Measurements from ENCODE around the gene BCAS3.

The BCAS3 gene

GRCh38 chr17:61175298-61176142, 497.9 kb downstream of the BCAS3 start:
- no peak for FAIRE-seq

GRCh38 chr17:61177351-61177750, 499.7 kb downstream of the BCAS3 start:
- no peak for FAIRE-seq

DNA sequence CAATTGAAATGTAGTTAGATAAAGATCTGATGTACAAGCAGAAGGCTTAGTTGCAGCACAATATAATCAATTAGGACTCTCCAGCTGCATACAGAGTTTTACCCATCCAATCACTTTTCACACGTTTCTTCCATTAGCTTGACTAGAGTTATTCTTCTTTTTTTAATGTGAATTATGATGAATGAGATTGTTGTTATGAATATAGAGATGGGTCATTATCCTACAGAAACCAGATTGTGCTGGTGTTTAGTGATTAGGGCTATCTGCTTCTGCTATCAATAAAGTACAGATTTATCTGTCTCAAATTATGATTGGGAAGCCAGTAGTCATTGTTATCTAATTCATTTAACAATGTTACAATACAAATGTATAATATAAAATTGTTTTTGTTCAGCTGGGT, 500.6 kb downstream of the BCAS3 start:
- no peak for FAIRE-seq

DNA sequence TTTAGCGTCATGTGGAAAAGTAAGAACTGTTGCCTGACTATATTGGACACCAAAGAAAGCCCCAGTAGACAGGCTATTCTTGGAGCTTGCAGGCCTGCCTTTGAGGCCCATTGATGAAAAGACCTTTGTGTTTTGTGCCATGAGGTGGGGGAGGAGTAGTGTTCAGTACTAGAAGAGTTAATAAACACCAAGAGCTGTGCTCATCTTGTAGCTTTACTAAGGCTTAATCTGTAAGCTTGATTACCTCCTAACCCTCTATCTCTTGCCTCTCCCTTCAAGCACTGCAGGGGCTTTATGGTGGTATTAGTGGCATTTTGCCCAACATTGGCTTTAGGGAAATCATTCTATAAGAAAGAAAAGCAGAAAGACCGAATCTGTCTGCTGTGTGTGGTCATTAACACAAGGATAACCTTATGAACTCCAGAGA, 501.7 kb downstream of the BCAS3 start:
- FAIRE-seq: no peak

DNA sequence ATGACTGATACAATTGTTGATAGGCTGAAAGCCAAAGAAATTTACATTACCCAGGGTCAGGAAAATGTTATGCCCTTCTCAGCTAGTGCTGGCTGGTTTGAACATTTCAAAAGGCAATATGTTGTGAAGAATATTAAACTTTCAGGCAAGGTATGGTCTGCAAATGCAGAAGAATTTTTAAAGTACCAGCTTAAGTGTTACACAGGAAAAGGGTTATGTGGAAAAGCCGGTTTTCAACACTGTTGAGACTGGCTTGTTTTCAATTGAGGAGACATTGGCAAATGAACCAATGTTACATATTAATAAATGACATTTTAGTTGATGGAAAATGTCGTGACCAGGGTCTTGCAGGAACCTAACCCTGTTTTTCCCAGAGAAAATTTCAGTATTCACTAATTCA, 506.1 kb downstream of the BCAS3 start:
- no peak for FAIRE-seq

GRCh38 chr17:61185385-61185784, 507.7 kb downstream of the BCAS3 start:
- no peak for FAIRE-seq

GRCh38 chr17:61187038-61187437, 509.4 kb downstream of the BCAS3 start:
- no peak for FAIRE-seq

- FAIRE-seq: no peak
Observed at GRCh38 chr17:61188081-61188480, 510.4 kb downstream of the BCAS3 start.

DNA sequence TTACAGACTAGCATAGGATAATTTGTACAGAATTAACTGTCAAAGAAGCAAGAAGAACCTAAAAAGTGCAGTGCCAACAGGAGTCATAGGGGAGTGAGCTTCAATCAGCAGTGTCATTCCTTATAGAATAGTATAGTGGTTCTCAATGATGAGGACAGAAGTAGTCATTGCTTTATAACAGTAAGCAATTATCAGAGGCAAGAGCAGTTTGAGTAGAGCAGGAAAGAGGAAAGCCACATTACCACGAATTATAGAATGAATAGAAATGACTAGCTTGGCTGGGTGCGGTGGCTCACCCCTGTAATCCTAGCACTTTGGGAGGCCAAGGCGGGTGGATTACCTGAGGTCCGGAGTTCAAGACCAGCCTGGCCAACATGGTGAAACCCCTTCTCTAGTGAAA, 512.3 kb downstream of the BCAS3 start:
- no peak for FAIRE-seq

DNA sequence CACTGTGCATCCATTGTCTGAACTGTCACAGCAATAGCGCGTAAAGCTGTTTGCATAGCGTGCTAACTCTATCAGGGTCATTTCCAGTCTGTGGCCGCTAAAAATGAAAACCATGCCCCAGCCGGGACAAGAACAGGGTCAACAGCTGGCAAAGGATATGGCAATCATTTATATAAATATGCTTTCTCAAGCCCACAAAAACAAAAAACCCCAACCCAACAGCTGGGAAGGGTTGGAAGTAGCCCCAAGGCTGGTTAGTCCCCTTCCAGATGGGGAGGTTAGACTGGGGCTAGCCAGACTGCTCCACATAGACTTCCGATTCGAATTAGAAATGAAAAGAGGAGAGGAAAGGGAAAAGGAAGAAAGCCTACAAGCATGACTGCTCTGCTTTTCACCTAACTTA, 518.7 kb downstream of the BCAS3 start:
- FAIRE-seq: no peak

DNA sequence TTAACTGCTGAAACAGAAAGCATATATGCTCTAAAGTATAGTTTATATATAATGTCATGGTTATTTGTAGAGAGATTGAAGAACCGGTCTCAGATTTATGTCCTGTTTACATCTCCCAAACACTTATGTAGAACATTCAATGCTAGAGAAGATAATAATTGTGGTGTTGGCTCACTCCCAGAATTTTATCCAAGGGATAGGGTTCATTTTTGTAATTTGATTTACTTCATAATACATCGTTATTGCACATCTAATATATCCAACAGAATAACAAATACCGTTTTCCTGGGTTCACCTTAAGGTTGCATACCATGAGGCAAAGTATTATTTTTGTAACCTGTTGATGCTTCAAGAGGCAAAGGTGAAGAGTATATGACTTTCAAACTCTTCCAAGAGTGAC, 519.1 kb downstream of the BCAS3 start:
- no peak for FAIRE-seq

DNA sequence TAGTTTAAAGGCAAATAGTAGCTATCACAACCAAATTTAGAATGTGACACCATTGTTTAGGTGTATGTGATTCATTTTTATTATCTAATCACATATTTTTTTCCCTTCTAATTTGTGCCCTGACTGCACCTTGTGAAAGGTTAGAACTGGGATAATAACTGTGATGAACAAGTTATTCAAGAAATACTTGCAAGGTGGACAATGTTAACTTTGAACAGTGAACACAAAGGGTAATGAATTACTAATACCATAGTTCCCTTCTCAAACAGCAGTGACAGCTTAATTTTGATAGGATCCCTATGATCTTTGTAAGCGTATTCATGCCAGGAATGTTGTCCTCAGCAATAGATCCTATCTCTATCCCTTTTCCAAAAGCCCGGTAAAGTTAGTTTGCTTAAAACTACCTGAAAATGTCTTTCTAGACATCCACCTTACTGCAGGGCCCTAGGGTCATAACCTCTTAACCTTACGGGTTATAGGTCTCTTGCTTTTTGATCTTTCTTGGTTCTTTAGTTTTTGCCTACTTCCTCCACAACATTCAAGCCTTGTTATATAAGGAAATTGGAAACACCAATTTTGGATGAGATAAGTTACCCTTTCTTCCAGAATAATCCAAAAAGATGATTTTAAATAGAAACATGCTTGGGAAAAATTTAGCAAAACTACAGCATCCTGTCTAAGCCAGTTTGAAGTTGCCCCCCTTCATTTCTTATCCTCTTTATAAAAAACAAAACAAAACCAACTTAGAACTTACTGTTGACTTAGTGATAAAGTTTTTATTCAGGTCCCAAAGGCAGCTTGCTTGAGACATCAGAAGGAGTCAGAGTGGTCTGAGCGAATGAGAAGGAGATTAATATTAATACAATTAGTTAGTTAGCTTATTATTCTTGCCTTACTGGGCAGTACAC, 522.0 kb downstream of the BCAS3 start:
- FAIRE-seq: no peak

DNA sequence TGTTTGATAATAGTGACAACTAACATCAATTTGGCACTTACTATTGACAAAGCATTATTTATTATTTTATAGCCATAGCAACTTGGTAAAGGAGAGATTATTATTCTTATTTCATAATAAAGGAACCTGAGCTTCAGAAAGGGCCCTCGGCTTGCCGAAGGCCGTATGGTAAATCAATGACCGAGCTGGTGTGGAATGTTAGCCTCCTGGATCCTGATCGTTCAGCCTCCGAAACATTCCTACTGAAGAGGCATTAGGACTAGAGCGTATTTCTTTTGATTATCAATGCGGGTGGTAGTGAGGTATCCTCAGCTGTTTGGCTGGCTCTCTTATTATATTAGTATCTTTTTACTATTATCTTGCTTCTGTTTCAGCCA, 522.7 kb downstream of the BCAS3 start:
- no peak for FAIRE-seq

- FAIRE-seq: no peak
Observed at GRCh38 chr17:61201211-61201610, 523.6 kb downstream of the BCAS3 start.

GRCh38 chr17:61202564-61202963, 524.9 kb downstream of the BCAS3 start:
- FAIRE-seq: no peak

DNA sequence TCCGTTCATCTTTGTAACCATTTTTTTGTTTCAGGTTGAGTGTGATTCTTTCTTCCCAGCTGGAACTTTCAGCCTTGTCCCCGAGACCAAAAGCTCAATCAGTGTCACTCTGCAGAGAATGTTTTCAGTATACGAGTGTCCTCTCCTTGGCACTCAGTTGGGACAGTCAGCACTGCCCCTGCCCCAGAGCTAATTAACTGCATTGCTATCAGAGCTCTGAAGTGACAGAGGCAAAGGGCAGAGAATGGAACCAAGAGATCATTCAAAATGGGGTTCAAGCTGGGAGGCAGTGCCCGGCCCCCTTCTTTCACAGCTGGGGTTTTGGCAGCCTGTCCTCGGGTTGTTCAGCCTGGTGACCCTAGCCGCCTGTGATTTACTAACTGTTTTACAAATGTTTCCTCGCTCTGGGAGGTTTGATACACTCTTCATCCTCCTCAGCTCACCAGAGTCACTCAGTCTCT, 526.0 kb downstream of the BCAS3 start:
- FAIRE-seq: no peak

- FAIRE-seq: no peak
Observed at GRCh38 chr17:61204456-61204855, 526.8 kb downstream of the BCAS3 start.

GRCh38 chr17:61205401-61205800, 527.8 kb downstream of the BCAS3 start:
- no peak for FAIRE-seq

- FAIRE-seq: no peak
Observed at GRCh38 chr17:61205931-61206330, 528.3 kb downstream of the BCAS3 start.

DNA sequence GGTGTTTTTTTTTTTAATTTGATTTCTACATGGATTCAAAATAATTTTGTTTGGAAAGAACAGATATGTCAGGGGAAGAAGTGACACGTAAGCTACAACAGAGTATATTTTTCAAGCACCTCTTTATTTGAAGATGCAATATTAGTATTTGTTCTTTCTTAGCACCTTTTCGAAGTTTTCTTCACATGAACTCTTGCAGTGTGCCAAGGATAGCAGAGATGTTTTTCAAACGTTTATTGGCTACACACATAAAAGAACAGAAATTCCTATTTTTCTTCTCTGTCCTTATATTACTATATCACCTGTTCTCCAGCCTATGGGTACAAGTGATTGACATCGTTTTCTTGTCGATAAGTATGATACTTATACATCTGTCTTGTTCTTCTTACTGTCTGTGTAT, 529.3 kb downstream of the BCAS3 start:
- FAIRE-seq: no peak

DNA sequence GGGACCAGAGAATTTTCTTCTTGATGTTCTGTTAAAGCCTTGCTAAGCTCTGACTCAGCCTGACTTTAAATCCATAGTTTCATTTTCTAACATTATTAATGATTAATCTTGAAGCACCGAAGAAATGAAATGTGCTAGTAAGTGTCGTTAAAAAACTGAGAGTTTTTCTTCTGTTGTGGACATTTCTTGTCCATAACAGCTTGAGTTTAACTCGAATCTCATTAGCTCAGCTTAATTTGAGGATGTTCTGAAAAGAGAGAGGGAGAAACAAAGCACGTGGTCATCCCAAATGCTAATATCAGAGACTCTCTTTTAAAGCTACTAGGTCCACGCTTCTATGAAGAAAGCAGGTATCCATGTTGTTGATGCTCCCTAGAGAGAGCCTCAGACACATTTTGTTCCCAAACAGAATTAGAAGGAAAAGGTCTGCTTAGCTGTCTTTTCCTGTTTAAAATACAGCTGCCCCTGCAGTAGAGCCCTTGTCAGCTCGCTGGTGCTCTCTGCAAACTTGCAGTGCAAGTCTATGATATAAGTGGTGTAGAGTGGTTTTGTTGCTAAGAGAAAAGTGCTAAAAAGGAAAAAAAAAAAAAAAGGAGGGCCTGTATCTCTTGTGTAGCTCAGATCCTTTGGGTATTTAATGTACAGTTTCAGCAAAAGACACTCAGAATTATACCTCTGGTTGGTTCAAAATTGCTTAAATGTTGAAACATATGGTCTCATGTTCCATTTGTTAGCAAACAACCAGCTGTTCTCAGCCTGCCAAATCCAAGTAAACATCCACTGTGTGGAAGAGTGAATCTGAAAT, 530.9 kb downstream of the BCAS3 start:
- FAIRE-seq: no peak

- no peak for FAIRE-seq
Observed at GRCh38 chr17:61209106-61209439, 531.4 kb downstream of the BCAS3 start.

- FAIRE-seq: no peak
Observed at GRCh38 chr17:61209525-61209924, 531.9 kb downstream of the BCAS3 start.

Data from TTC549 (cell line).